Activated CD8-positive, alpha-beta T cell treated with anti-CD3 and anti-CD28 coated beads for 36 hours (primary cell): ENCODE measurements around the gene CETP. TPM values are rescaled to one million over a fixed set of nuclear protein-coding genes. Genes with fewer than 3 reads are reported as not detected.

Experiments used
- ATAC-seq: fragments of 200-7000 bp; cut with Tn5 transposase; one replicate; pipeline ENCODE4 v1.10.0; 2021; ENCODE audit warnings: mild to moderate bottlenecking, moderate library complexity
- CTCF ChIA-PET: fragments of 350-600 bp; sonication (Branson Sonifier 250); formaldehyde crosslinking; loops from one replicate; lab custom pipeline; 2021; ENCODE audit warnings: antibody characterized with exemption; lab: Charles Lee
- POLR2A ChIA-PET: fragments of 350-600 bp; sonication (Branson Sonifier 250); formaldehyde crosslinking; loops from one replicate; lab custom pipeline; 2021; ENCODE audit warnings: antibody characterized with exemption; lab: Charles Lee
- DNase-seq: peaks from one replicate; pipeline ENCODE4 v3.0.0-alpha.2; 2020
- H3K27ac Mint-ChIP-seq: one replicate; pipeline ENCODE4 v1.8.0; 2021; ENCODE audit warnings: mild to moderate bottlenecking, mixed read lengths
- H3K27me3 Mint-ChIP-seq: one replicate; pipeline ENCODE4 v1.8.0; 2021; ENCODE audit warnings: mixed read lengths
- H3K36me3 Mint-ChIP-seq: one replicate; pipeline ENCODE4 v1.8.0; 2021; ENCODE audit warnings: low read depth, mixed read lengths
- H3K4me1 Mint-ChIP-seq: one replicate; pipeline ENCODE4 v1.8.0; 2021; ENCODE audit warnings: low read depth, mixed read lengths
- H3K4me3 Mint-ChIP-seq: one replicate; pipeline ENCODE4 v1.8.0; 2021; ENCODE audit warnings: mild to moderate bottlenecking, moderate library complexity, mixed read lengths
- H3K9me3 Mint-ChIP-seq: one replicate; pipeline ENCODE4 v1.8.0; 2021; ENCODE audit warnings: mixed read lengths
- intact Hi-C: fragments of 100-400 bp; cut with micrococcal nuclease; formaldehyde crosslinking; loops from one replicate; pipeline ENCODE4 v1.10.0; 2022
- total RNA-seq, 2 experiments: library from RNA; stranded (reverse); gene quantifications; one replicate each; pipeline ENCODE4 v1.2.3, GENCODE V29; 2021
- TF ChIP-seq, protein P1 (sequence below): fragments of 200-600 bp; IDR thresholded peaks from one replicate; pipeline ENCODE4 v1.8.0; 2022; ENCODE audit warnings: antibody characterized with exemption, mild to moderate bottlenecking

Gene CETP
- total RNA-seq, 2 experiments from 2014 or later: not detected

- intact Hi-C loops: no loop called here
- H3K9me3 Mint-ChIP-seq: no peaks in the 10 kb centered on the region
- ChIA-PET CTCF (no interaction called here), POLR2A (interaction anchor here (1.0 to 14.8 kb wide), 7 partner anchors 6 to 442 kb away, joined by 3 to 213 read pairs (median 3); partner anchors contain the start of genes MT3 and NLRC5)
- DNase-seq (no peak), ATAC-seq (no peak)
- TF ChIP-seq, protein P1, sequence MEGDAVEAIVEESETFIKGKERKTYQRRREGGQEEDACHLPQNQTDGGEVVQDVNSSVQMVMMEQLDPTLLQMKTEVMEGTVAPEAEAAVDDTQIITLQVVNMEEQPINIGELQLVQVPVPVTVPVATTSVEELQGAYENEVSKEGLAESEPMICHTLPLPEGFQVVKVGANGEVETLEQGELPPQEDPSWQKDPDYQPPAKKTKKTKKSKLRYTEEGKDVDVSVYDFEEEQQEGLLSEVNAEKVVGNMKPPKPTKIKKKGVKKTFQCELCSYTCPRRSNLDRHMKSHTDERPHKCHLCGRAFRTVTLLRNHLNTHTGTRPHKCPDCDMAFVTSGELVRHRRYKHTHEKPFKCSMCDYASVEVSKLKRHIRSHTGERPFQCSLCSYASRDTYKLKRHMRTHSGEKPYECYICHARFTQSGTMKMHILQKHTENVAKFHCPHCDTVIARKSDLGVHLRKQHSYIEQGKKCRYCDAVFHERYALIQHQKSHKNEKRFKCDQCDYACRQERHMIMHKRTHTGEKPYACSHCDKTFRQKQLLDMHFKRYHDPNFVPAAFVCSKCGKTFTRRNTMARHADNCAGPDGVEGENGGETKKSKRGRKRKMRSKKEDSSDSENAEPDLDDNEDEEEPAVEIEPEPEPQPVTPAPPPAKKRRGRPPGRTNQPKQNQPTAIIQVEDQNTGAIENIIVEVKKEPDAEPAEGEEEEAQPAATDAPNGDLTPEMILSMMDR: no peak
- H3K36me3 Mint-ChIP-seq: peaks cover 83% of the 10 kb centered on the region
- peak overlapping the region; percentile 58 for H3K27ac Mint-ChIP-seq
- no peak overlapping the region for H3K4me3 Mint-ChIP-seq
- H3K4me1 Mint-ChIP-seq: peaks cover 85% of the 10 kb centered on the region
- no peaks in the 10 kb centered on the region for H3K27me3 Mint-ChIP-seq
Observed at GRCh38 chr16:57031156-57031555, 69.4 kb downstream of the CETP start.

DNA sequence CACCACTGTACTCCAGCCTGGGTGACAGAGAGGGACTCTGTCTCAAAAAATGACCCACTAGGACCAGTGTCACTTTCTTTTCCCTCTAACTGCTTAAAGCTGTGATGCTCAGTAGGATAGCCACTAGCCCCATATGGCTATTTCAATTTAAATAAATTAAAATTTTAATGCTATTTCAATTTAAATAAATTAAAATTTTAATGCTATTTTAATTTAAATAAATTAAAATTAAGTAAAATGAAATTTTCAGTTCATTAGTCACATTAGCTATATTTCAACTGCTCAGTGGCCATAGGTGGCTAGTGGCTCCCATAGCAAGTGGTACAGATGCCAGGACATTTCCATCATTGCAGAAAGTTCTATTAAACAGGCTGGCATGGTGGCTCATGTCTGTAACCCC lies 70.6 kb downstream of the CETP start:
- ATAC-seq (no peak), DNase-seq (no peak)
- Mint-ChIP-seq H3K4me3 (no peak overlapping the region), H3K27ac (no peak overlapping the region), H3K36me3 (peaks cover 82% of the 10 kb centered on the region), H3K9me3 (no peaks in the 10 kb centered on the region), H3K4me1 (peaks cover 84% of the 10 kb centered on the region), H3K27me3 (no peaks in the 10 kb centered on the region)
- POLR2A ChIA-PET: interaction anchor here (0.9 to 14.8 kb wide), 9 partner anchors 7 to 68 kb away, joined by 3 to 213 read pairs (median 5); partner anchors contain the start of gene NLRC5
- intact Hi-C loops: no loop called here
- CTCF ChIA-PET: interaction anchor here (1.3 to 2.0 kb wide), 3 partner anchors 9 to 67 kb away, joined by 3 to 9 read pairs (median 4); no protein-coding TSS in a partner anchor
- TF ChIP-seq, protein P1: no peak

GRCh38 chr16:57032931-57033330 lies 71.2 kb downstream of the CETP start:
- Mint-ChIP-seq H3K4me3 (no peak overlapping the region), H3K4me1 (peaks cover 84% of the 10 kb centered on the region), H3K27ac (peak overlapping the region; percentile 73), H3K36me3 (peaks cover 82% of the 10 kb centered on the region), H3K27me3 (no peaks in the 10 kb centered on the region), H3K9me3 (no peaks in the 10 kb centered on the region)
- DNase-seq: no peak
- CTCF ChIA-PET: interaction anchor here (1.3 to 2.0 kb wide), 3 partner anchors 9 to 68 kb away, joined by 3 to 9 read pairs (median 4); no protein-coding TSS in a partner anchor
- POLR2A ChIA-PET: interaction anchor here (0.9 to 14.8 kb wide), 9 partner anchors 8 to 68 kb away, joined by 3 to 213 read pairs (median 5); partner anchors contain the start of gene NLRC5
- ATAC-seq: no peak
- TF ChIP-seq, protein P1: no peak
- intact Hi-C loops: no loop called here

Other genes starting within 250 kb of the CETP start
- 100 to 1,000 TPM; 171 to 191 TPM for gene NUP93, start 231.8 kb upstream of the CETP start, total RNA-seq
- gene SLC12A3, start 96.7 kb upstream of the CETP start, total RNA-seq: not detected
- gene HERPUD1, start 29.8 kb upstream of the CETP start, total RNA-seq: 100 to 1,000 TPM; 142 to 150 TPM
- gene NLRC5, start 27.6 kb downstream of the CETP start, total RNA-seq: 100 to 1,000 TPM; 135 to 153 TPM
- 10 to 100 TPM; 18.6 to 20.6 TPM for gene CPNE2, start 130.6 kb downstream of the CETP start, total RNA-seq
- gene PSME3IP1, start 224.1 kb downstream of the CETP start, total RNA-seq: 100 to 1,000 TPM; 101 to 103 TPM
- gene RSPRY1, start 224.4 kb downstream of the CETP start, total RNA-seq: 10 to 100 TPM; 24.5 to 29.4 TPM